ES-I3 (cell line): Measurements from ENCODE around the gene SNRPB2.

ENCODE experiments used
- H3K36me3 ChIP-seq: 2 replicates; pipeline ENCODE4 v1.6.1; 2013; ENCODE audit warnings: mild to moderate bottlenecking, low read length, control low read depth, moderate library complexity; ENCODE audit not compliant: insufficient read depth
- H3K4me1 ChIP-seq: 2 replicates; pipeline ENCODE4 v1.6.1; 2013; ENCODE audit warnings: mild to moderate bottlenecking, control low read depth, low read length; ENCODE audit not compliant: insufficient read depth
- H3K9ac ChIP-seq: 2 replicates; pipeline ENCODE4 v1.6.1; 2013; ENCODE audit warnings: low read depth, mild to moderate bottlenecking, low read length, moderate library complexity
- H3K9me3 ChIP-seq: 2 replicates; pipeline ENCODE4 v1.6.1; 2013; ENCODE audit warnings: mild to moderate bottlenecking, low read length, moderate library complexity; ENCODE audit not compliant: control insufficient read depth, insufficient read depth

SNRPB2 gene

GRCh38 chr20:16710781-16711180 lies 19.0 kb upstream of the SNRPB2 start:
- Histone ChIP-seq H3K9ac (no peak overlapping the region), H3K4me1 (peaks cover 10% of the 10 kb centered on the region; the same call in 1 of the 2 replicates), H3K9me3 (peaks cover 5% of the 10 kb centered on the region; the same call in 1 of the 2 replicates), H3K36me3 (no peaks in the 10 kb centered on the region)

GRCh38 chr20:16711661-16712258 lies 18.1 kb upstream of the SNRPB2 start:
- Histone ChIP-seq H3K36me3 (no peaks in the 10 kb centered on the region), H3K9ac (no peak overlapping the region), H3K4me1 (peaks cover 10% of the 10 kb centered on the region; the same call in 1 of the 2 replicates), H3K9me3 (no peaks in the 10 kb centered on the region)

- H3K4me1 ChIP-seq, result peaks cover 10% of the 10 kb centered on the region; the same call in 1 of the 2 replicates
Measured at GRCh38 chr20:16712511-16712947, 17.3 kb upstream of the SNRPB2 start.

GRCh38 chr20:16713066-16713465 lies 16.8 kb upstream of the SNRPB2 start:
- Histone ChIP-seq H3K4me1 (peaks cover 10% of the 10 kb centered on the region; the same call in 1 of the 2 replicates), H3K9ac (no peak overlapping the region), H3K9me3 (no peaks in the 10 kb centered on the region), H3K36me3 (no peaks in the 10 kb centered on the region)

More at GRCh38 chr20:16712511-16712947, 17.3 kb upstream of the SNRPB2 start:
- Histone ChIP-seq H3K9me3 (no peaks in the 10 kb centered on the region), H3K9ac (no peak overlapping the region), H3K36me3 (no peaks in the 10 kb centered on the region)

- Histone ChIP-seq H3K9me3 (no peaks in the 10 kb centered on the region), H3K36me3 (no peaks in the 10 kb centered on the region), H3K9ac (no peak overlapping the region), H3K4me1 (peaks cover 10% of the 10 kb centered on the region; the same call in 1 of the 2 replicates)
Measured at GRCh38 chr20:16714242-16714641, 15.6 kb upstream of the SNRPB2 start.

- no peak overlapping the region for H3K9ac ChIP-seq
- peaks cover 10% of the 10 kb centered on the region; the same call in 1 of the 2 replicates for H3K4me1 ChIP-seq
- H3K36me3 ChIP-seq, result no peaks in the 10 kb centered on the region
- H3K9me3 ChIP-seq, result no peaks in the 10 kb centered on the region
Measured at GRCh38 chr20:16714751-16715150, 15.1 kb upstream of the SNRPB2 start.

- Histone ChIP-seq H3K9me3 (no peaks in the 10 kb centered on the region), H3K9ac (no peak overlapping the region), H3K36me3 (no peaks in the 10 kb centered on the region), H3K4me1 (peaks cover 4% of the 10 kb centered on the region; the same call in 1 of the 2 replicates)
Measured at GRCh38 chr20:16719421-16719820, 10.4 kb upstream of the SNRPB2 start.

GRCh38 chr20:16729080-16729479 lies 746 bp upstream of the SNRPB2 start:
- Histone ChIP-seq H3K36me3 (no peaks in the 10 kb centered on the region), H3K9me3 (peaks cover 2% of the 10 kb centered on the region; the same call in 1 of the 2 replicates), H3K4me1 (peaks cover 9% of the 10 kb centered on the region), H3K9ac (peak overlapping the region; percentile 94)

- Histone ChIP-seq H3K36me3 (no peaks in the 10 kb centered on the region), H3K9ac (no peak overlapping the region), H3K4me1 (peaks cover 13% of the 10 kb centered on the region), H3K9me3 (no peaks in the 10 kb centered on the region)
Measured at GRCh38 chr20:16732506-16733152, 2.8 kb downstream of the SNRPB2 start.

GRCh38 chr20:16740365-16741072 lies 10.7 kb downstream of the SNRPB2 start:
- no peaks in the 10 kb centered on the region for H3K9me3 ChIP-seq
- H3K36me3 ChIP-seq, result no peaks in the 10 kb centered on the region
- no peak overlapping the region for H3K9ac ChIP-seq
- no peaks in the 10 kb centered on the region for H3K4me1 ChIP-seq

GRCh38 chr20:16744178-16744807 lies 14.5 kb downstream of the SNRPB2 start:
- Histone ChIP-seq H3K36me3 (no peaks in the 10 kb centered on the region), H3K9ac (no peak overlapping the region)

GRCh38 chr20:16745204-16745603 lies 15.4 kb downstream of the SNRPB2 start:
- H3K9ac ChIP-seq, result no peak overlapping the region
- H3K9me3 ChIP-seq, result no peaks in the 10 kb centered on the region
- no peaks in the 10 kb centered on the region for H3K4me1 ChIP-seq
- H3K36me3 ChIP-seq, result no peaks in the 10 kb centered on the region

More at GRCh38 chr20:16744178-16744807, 14.5 kb downstream of the SNRPB2 start:
- Histone ChIP-seq H3K4me1 (no peaks in the 10 kb centered on the region), H3K9me3 (no peaks in the 10 kb centered on the region)

- no peak overlapping the region for H3K9ac ChIP-seq
- no peaks in the 10 kb centered on the region for H3K36me3 ChIP-seq
- H3K4me1 ChIP-seq, result no peaks in the 10 kb centered on the region
- H3K9me3 ChIP-seq, result no peaks in the 10 kb centered on the region
Measured at GRCh38 chr20:16747291-16747811, 17.5 kb downstream of the SNRPB2 start.

GRCh38 chr20:16748308-16748900 lies 18.6 kb downstream of the SNRPB2 start, which contains the start of gene OTOR:
Gene OTOR (plus strand): TSS chr20:16748358. CDS start chr20:16748402, 44 bp downstream.
- Histone ChIP-seq H3K9ac (no peak within 1 kb of the TSS), H3K9me3 (no peaks in the 10 kb centered on the region), H3K36me3 (no peaks in the 10 kb centered on the region), H3K4me1 (no peaks in the 10 kb centered on the region)
